ENCODE measurements around the gene MTHFSD. TPM values are rescaled to one million over a fixed set of nuclear protein-coding genes. Genes with fewer than 3 reads are reported as not detected.
A peak's percentile ranks its signal among the peaks of the same experiment; 100 is the strongest.

The MTHFSD gene
- total RNA-seq, 1 donor from 2014 or later, result 8.1 TPM

GRCh38 chr16:86519007-86519648, 35.9 kb downstream of the MTHFSD start:
- Mint-ChIP-seq H3K27ac (ENCODE audit: unreplicated experiment) (no peak overlapping the region), H3K36me3 (ENCODE audit: low read depth) (no peaks in the 10 kb centered on the region), H3K4me3 (ENCODE audit: unreplicated experiment) (no peak overlapping the region), H3K9me3 (ENCODE audit: low read depth) (no peaks in the 10 kb centered on the region), H3K4me1 (ENCODE audit: low read depth) (peaks cover 3% of the 10 kb centered on the region), H3K27me3 (ENCODE audit: low read depth) (peaks cover 65% of the 10 kb centered on the region)
- no peak for DNase-seq (ENCODE audit: low spot score)
- TF ChIP-seq CTCF (IDR thresholded peaks at IDR 0.05), result no peak

GRCh38 chr16:86517652-86518258, 37.3 kb downstream of the MTHFSD start:
- peak; percentile 88 for TF ChIP-seq CTCF (IDR thresholded peaks at IDR 0.05)
- Mint-ChIP-seq H3K27me3 (ENCODE audit: low read depth) (peaks cover 69% of the 10 kb centered on the region), H3K27ac (ENCODE audit: unreplicated experiment) (no peak overlapping the region), H3K36me3 (ENCODE audit: low read depth) (peaks cover 2% of the 10 kb centered on the region), H3K4me1 (ENCODE audit: low read depth) (peaks cover 3% of the 10 kb centered on the region), H3K9me3 (ENCODE audit: low read depth) (no peaks in the 10 kb centered on the region), H3K4me3 (ENCODE audit: unreplicated experiment) (no peak overlapping the region)
- no peak for DNase-seq (ENCODE audit: low spot score)

- peaks cover 65% of the 10 kb centered on the region for H3K27me3 Mint-ChIP-seq (ENCODE audit: low read depth)
- DNase-seq (ENCODE audit: low spot score), result no peak
- H3K4me1 Mint-ChIP-seq (ENCODE audit: low read depth), result peaks cover 3% of the 10 kb centered on the region
- TF ChIP-seq CTCF (IDR thresholded peaks at IDR 0.05), result no peak
- H3K4me3 Mint-ChIP-seq (ENCODE audit: unreplicated experiment), result no peak overlapping the region
- H3K9me3 Mint-ChIP-seq (ENCODE audit: low read depth), result no peaks in the 10 kb centered on the region
- H3K27ac Mint-ChIP-seq (ENCODE audit: unreplicated experiment), result no peak overlapping the region
- peaks cover 2% of the 10 kb centered on the region for H3K36me3 Mint-ChIP-seq (ENCODE audit: low read depth)
Measured at GRCh38 chr16:86517033-86517432, 38.0 kb downstream of the MTHFSD start.

GRCh38 chr16:86516623-86517003, 38.4 kb downstream of the MTHFSD start:
- Mint-ChIP-seq H3K36me3 (ENCODE audit: low read depth) (peaks cover 2% of the 10 kb centered on the region), H3K9me3 (ENCODE audit: low read depth) (no peaks in the 10 kb centered on the region), H3K4me1 (ENCODE audit: low read depth) (peaks cover 3% of the 10 kb centered on the region), H3K27me3 (ENCODE audit: low read depth) (peaks cover 63% of the 10 kb centered on the region), H3K4me3 (ENCODE audit: unreplicated experiment) (no peak overlapping the region), H3K27ac (ENCODE audit: unreplicated experiment) (no peak overlapping the region)
- DNase-seq (ENCODE audit: low spot score), result no peak
- TF ChIP-seq CTCF (IDR thresholded peaks at IDR 0.05), result no peak

- no peak overlapping the region for H3K4me3 Mint-ChIP-seq (ENCODE audit: unreplicated experiment)
- no peak for TF ChIP-seq CTCF (IDR thresholded peaks at IDR 0.05)
- no peak overlapping the region for H3K27ac Mint-ChIP-seq (ENCODE audit: unreplicated experiment)
- peaks cover 60% of the 10 kb centered on the region for H3K27me3 Mint-ChIP-seq (ENCODE audit: low read depth)
- H3K4me1 Mint-ChIP-seq (ENCODE audit: low read depth), result peaks cover 3% of the 10 kb centered on the region
- peaks cover 2% of the 10 kb centered on the region for H3K36me3 Mint-ChIP-seq (ENCODE audit: low read depth)
- no peaks in the 10 kb centered on the region for H3K9me3 Mint-ChIP-seq (ENCODE audit: low read depth)
- DNase-seq (ENCODE audit: low spot score), result no peak
Measured at GRCh38 chr16:86515777-86516622, 39.0 kb downstream of the MTHFSD start.
